CD4-positive, alpha-beta memory T cell (primary cell): ENCODE results near the gene SHROOM3. TPM values are rescaled to one million over a fixed set of nuclear protein-coding genes. Genes with fewer than 3 reads are reported as not detected.

Experiments
- CTCF ChIA-PET: fragments of 350-600 bp; sonication (Branson Sonifier 250); formaldehyde crosslinking; loops from one replicate; lab custom pipeline; 2021; ENCODE audit warnings: inconsistent platforms; ENCODE audit not compliant: partially characterized antibody; lab: Charles Lee
- POLR2A ChIA-PET: fragments of 350-600 bp; sonication (Branson Sonifier 250); formaldehyde crosslinking; loops from one replicate; lab custom pipeline; 2021; ENCODE audit not compliant: partially characterized antibody; lab: Charles Lee
- DNase-seq, 5 donors: peaks; one replicate each; pipeline versions ENCODE4 v3.0.0 to v3.0.0-alpha.2; 2020 to 2022; ENCODE audit warnings: mixed read lengths in 1 of 5
- H3K27ac ChIP-seq: one replicate; pipeline ENCODE4 v1.7.0; 2013; ENCODE audit warnings: low read depth, low read length
- H3K27me3 ChIP-seq: 2 replicates; pipeline ENCODE4 v1.7.0; 2013; ENCODE audit warnings: mild to moderate bottlenecking, low read length, moderate library complexity; ENCODE audit not compliant: insufficient read depth
- H3K36me3 ChIP-seq: 2 replicates; pipeline ENCODE4 v1.7.0; 2013; ENCODE audit warnings: mild to moderate bottlenecking, low read length, moderate library complexity; ENCODE audit not compliant: insufficient read depth
- H3K4me1 ChIP-seq: 2 replicates; pipeline ENCODE4 v1.7.0; 2013; ENCODE audit warnings: mild to moderate bottlenecking, low read length, moderate library complexity; ENCODE audit not compliant: insufficient read depth
- H3K4me3 ChIP-seq, 2 donors: one replicate each; pipeline ENCODE4 v1.7.0; 2013; ENCODE audit warnings: low read length in 2 of 2, mild to moderate bottlenecking in 1 of 2
- H3K9me3 ChIP-seq, 2 donors: one replicate each; pipeline ENCODE4 v1.7.0; 2013; ENCODE audit warnings: low read length in 2 of 2, control low read depth in 1 of 2; ENCODE audit not compliant: control insufficient read depth in 1 of 2
- H3K27ac Mint-ChIP-seq, 7 donors: one replicate each; pipeline ENCODE4 v1.8.0; 2020 to 2021; ENCODE audit warnings: mixed read lengths in 7 of 7, mild to moderate bottlenecking in 6 of 7, inconsistent platforms in 3 of 7, moderate library complexity in 3 of 7
- H3K27me3 Mint-ChIP-seq, 2 donors: one replicate each; pipeline ENCODE4 v1.8.0; 2020 to 2021; ENCODE audit warnings: mixed read lengths in 2 of 2
- H3K36me3 Mint-ChIP-seq, 2 donors: one replicate each; pipeline ENCODE4 v1.8.0; 2020 to 2021; ENCODE audit warnings: mixed read lengths in 2 of 2, inconsistent platforms in 1 of 2, mild to moderate bottlenecking in 1 of 2
- H3K4me1 Mint-ChIP-seq, 4 donors: one replicate each; pipeline ENCODE4 v1.8.0; 2020 to 2021; ENCODE audit warnings: mixed read lengths in 4 of 4, mild to moderate bottlenecking in 1 of 4
- H3K4me3 Mint-ChIP-seq, 8 donors: one replicate each; pipeline ENCODE4 v1.8.0; 2020 to 2021; ENCODE audit warnings: mixed read lengths in 8 of 8, mild to moderate bottlenecking in 7 of 8, moderate library complexity in 6 of 8, inconsistent platforms in 3 of 8
- H3K9me3 Mint-ChIP-seq, 8 donors: one replicate each; pipeline ENCODE4 v1.8.0; 2020 to 2021; ENCODE audit warnings: mixed read lengths in 8 of 8, mild to moderate bottlenecking in 5 of 8, inconsistent platforms in 3 of 8, moderate library complexity in 1 of 8
- intact Hi-C: fragments of 100-400 bp; cut with micrococcal nuclease; formaldehyde crosslinking; loops from one replicate; pipeline ENCODE4 v1.15.1; 2023
- polyA plus RNA-seq, 2 donors: library from polyadenylated mRNA; unstranded; fragments of 300-500 nt; fragmentation: Illumina TruSeq; gene quantifications; one replicate each; pipeline ENCODE4 v1.2.3, GENCODE V29; 2021
- total RNA-seq, 2 experiments: library from RNA; stranded (reverse); gene quantifications; one replicate each; pipeline ENCODE4 v1.2.3, GENCODE V29; 2021

SHROOM3 gene
- total and polyA plus RNA-seq, 4 experiments from 2014 or later = not detected

DNA sequence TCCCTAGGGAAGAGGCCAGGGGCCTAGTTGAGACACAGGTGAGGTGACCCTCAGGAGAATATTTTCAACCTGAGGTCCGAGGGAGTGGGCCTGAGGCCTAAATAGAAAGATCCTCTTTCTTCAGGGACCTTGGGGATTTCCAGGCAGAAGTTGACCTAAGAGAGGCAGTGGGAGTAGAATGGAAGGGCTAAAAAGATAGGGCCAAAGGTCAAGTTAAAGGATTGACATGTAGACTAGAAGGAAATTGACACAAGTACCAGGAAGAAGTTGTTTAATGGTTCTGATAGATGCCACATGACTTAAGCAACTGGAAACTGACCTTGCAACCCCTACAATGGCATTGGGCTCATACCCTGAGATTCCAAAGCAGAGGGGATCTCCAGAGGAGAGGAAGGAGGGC is 76.9 kb downstream of the SHROOM3 start:
- ChIA-PET POLR2A (no interaction called here), CTCF (interaction anchor here (2.6 kb wide), 1 partner anchor 692 kb away, joined by 13 read pairs; no protein-coding TSS in a partner anchor)
- H3K27ac ChIP-seq = no peak overlapping the region
- H3K4me3 Mint-ChIP-seq = no peak overlapping the region
- H3K4me1 Mint-ChIP-seq = no peaks in the 10 kb centered on the region
- intact Hi-C loops = loop anchor here (2.0 to 5.0 kb wide), 3 partner anchors 533 to 1090 kb away; no protein-coding TSS in a partner anchor
- H3K36me3 Mint-ChIP-seq = no peaks in the 10 kb centered on the region
- H3K9me3 ChIP-seq = no peaks in the 10 kb centered on the region
- no peaks in the 10 kb centered on the region for H3K27me3 Mint-ChIP-seq
- H3K27ac Mint-ChIP-seq = no peak overlapping the region
- peaks cover 0 to 12% (median 3%) of the 10 kb centered on the region in 8 donors for H3K9me3 Mint-ChIP-seq
- no peak overlapping the region for H3K4me3 ChIP-seq
- H3K4me1 ChIP-seq = no peaks in the 10 kb centered on the region
- no peaks in the 10 kb centered on the region for H3K27me3 ChIP-seq
- DNase-seq = no peak
- no peaks in the 10 kb centered on the region for H3K36me3 ChIP-seq

DNA sequence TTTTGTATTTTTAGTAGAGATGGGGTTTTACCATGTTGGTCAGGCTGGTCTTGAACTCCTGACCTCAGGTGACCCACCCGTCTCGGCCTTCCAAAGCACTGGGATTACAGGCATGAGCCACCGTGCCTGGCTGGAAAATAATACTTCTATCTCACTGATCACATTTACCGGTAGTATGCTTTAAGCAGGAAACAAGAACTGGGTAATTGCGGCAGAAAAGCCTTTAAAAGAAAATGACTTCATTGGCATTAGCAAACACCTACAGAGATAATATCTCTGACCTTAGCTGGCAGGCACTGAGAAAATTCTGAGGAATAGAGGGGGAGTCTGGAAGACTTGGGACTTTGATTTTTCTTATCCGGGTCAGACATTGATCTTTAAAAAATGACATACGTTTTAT is 78.5 kb downstream of the SHROOM3 start:
- Mint-ChIP-seq H3K4me1 (no peaks in the 10 kb centered on the region), H3K4me3 (no peak overlapping the region)
- intact Hi-C loops = loop anchor here (5.0 kb wide), 2 partner anchors 919 to 1089 kb away; no protein-coding TSS in a partner anchor

DNA sequence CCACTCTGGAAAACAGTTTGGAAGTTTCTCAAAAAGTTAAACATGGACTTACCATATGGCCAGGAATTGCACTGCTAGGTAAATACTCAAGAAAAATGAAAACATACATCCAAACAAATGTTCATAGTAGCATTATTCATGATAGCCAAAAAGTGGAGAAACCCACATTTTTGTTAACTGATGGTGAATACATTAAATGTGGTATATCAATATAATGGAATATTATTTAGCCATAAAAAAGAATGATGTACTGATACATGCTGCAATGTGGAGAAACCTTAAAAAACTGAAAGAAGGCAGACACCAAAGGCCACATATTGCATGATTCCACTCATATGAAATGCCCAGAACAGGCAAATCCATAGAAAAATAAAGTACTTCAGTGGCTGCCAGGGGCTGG is 79.1 kb downstream of the SHROOM3 start:
- Mint-ChIP-seq H3K4me1 (no peaks in the 10 kb centered on the region), H3K9me3 (peaks cover 0 to 12% (median 3%) of the 10 kb centered on the region in 8 donors), H3K27me3 (peaks cover 0 to 1% of the 10 kb centered on the region in 2 donors), H3K27ac (no peak overlapping the region), H3K4me3 (no peak overlapping the region), H3K36me3 (no peaks in the 10 kb centered on the region)
- Histone ChIP-seq H3K4me3 (no peak overlapping the region), H3K27me3 (no peaks in the 10 kb centered on the region), H3K36me3 (no peaks in the 10 kb centered on the region), H3K4me1 (no peaks in the 10 kb centered on the region), H3K9me3 (no peaks in the 10 kb centered on the region), H3K27ac (no peak overlapping the region)
- ChIA-PET CTCF (interaction anchor here (1.5 kb wide), 1 partner anchor 689 kb away, joined by 4 read pairs; no protein-coding TSS in a partner anchor), POLR2A (no interaction called here)
- intact Hi-C loops = loop anchor here (5.0 kb wide), 2 partner anchors 918 to 1088 kb away; no protein-coding TSS in a partner anchor
- no peak for DNase-seq

More for the DNA sequence above, 78.5 kb downstream of the SHROOM3 start:
- ChIA-PET POLR2A (no interaction called here), CTCF (interaction anchor here (1.5 kb wide), 1 partner anchor 690 kb away, joined by 4 read pairs; no protein-coding TSS in a partner anchor)
- Mint-ChIP-seq H3K9me3 (peaks cover 0 to 12% (median 3%) of the 10 kb centered on the region in 8 donors), H3K27ac (no peak overlapping the region), H3K36me3 (no peaks in the 10 kb centered on the region), H3K27me3 (no peaks in the 10 kb centered on the region)
- Histone ChIP-seq H3K4me1 (no peaks in the 10 kb centered on the region), H3K27me3 (no peaks in the 10 kb centered on the region), H3K36me3 (no peaks in the 10 kb centered on the region), H3K9me3 (no peaks in the 10 kb centered on the region), H3K4me3 (no peak overlapping the region), H3K27ac (no peak overlapping the region)
- no peak for DNase-seq

DNA sequence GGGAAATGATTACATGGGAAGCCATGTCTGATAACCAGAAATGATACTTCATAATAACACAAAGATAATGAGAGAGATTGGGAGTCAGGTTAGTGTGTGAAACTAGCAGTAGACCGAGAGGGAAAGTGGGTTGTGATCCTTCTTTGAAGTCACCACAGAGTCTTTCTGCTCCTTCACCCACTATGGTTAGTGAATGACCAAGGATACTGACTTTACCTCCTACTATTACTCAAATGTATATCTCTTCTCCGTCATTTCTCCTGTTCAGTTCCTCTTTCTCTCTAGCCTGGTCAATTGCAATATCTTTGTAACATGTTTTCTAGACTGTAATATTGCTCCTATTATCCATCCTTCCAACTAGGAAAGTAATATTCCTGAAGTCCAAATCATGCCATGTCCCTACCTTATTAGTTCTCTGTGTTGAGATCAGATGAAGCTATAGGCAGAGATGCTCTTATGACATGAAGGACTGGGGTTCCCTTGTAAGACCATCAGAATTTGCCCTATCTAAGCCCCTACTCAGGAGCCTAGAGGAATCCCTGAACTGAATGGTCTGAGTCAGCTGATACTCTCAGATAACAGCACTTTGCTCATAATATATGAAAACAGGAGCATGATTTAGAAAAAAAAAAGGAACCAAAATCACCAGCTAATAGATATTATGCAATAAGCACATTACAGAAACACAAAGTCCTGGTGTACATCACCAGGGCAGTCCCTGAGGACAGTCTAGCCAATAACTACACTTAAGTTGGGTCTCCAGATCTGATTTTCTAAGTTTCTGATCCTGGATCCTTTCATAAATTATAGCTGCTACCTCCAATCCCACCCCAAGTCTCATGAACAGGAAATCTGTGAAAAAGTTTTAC is 81.2 kb downstream of the SHROOM3 start:
- Mint-ChIP-seq H3K9me3 (peaks cover 0 to 12% (median 3%) of the 10 kb centered on the region in 8 donors), H3K36me3 (no peaks in the 10 kb centered on the region), H3K4me1 (no peaks in the 10 kb centered on the region), H3K4me3 (no peak overlapping the region), H3K27ac (no peak overlapping the region), H3K27me3 (peaks cover 1% of the 10 kb centered on the region in 2 donors)
- no peak overlapping the region for H3K4me3 ChIP-seq
- no peaks in the 10 kb centered on the region for H3K27me3 ChIP-seq
- intact Hi-C loops = no loop called here
- no peak overlapping the region for H3K27ac ChIP-seq
- DNase-seq = no peak
- no peaks in the 10 kb centered on the region for H3K36me3 ChIP-seq
- POLR2A ChIA-PET = no interaction called here
- H3K9me3 ChIP-seq = no peaks in the 10 kb centered on the region
- no peaks in the 10 kb centered on the region for H3K4me1 ChIP-seq
- CTCF ChIA-PET = interaction anchor here (1.1 kb wide), 1 partner anchor 687 kb away, joined by 3 read pairs; no protein-coding TSS in a partner anchor

DNA sequence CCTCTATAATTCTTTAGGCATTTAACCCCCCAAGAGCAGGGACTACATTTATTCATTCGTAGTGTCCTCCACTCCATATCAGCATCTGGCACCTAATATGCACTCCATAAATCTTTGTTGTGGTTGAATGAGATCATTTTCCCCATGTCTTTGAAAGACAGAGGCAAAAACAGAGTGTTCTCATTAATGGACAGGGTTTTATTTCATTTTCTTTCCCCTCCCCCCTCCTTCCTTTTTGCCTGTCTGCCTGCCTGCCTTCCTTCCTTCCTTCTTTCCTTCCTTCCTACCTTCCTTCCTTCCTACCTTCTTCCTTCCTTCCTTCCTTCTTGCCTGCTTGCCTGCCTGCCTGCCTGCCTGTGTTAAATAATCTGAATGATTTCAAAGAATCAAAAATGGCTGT is 83.2 kb downstream of the SHROOM3 start:
- Histone ChIP-seq H3K27me3 (no peaks in the 10 kb centered on the region), H3K4me3 (no peak overlapping the region), H3K9me3 (no peaks in the 10 kb centered on the region), H3K4me1 (no peaks in the 10 kb centered on the region), H3K36me3 (no peaks in the 10 kb centered on the region), H3K27ac (no peak overlapping the region)
- no peak for DNase-seq
- ChIA-PET POLR2A (no interaction called here), CTCF (no interaction called here)
- intact Hi-C loops = no loop called here
- Mint-ChIP-seq H3K9me3 (peaks cover 0 to 12% (median 3%) of the 10 kb centered on the region in 8 donors), H3K27me3 (peaks cover 1% of the 10 kb centered on the region in 2 donors), H3K36me3 (no peaks in the 10 kb centered on the region), H3K4me3 (no peak overlapping the region), H3K27ac (no peak overlapping the region), H3K4me1 (no peaks in the 10 kb centered on the region)

DNA sequence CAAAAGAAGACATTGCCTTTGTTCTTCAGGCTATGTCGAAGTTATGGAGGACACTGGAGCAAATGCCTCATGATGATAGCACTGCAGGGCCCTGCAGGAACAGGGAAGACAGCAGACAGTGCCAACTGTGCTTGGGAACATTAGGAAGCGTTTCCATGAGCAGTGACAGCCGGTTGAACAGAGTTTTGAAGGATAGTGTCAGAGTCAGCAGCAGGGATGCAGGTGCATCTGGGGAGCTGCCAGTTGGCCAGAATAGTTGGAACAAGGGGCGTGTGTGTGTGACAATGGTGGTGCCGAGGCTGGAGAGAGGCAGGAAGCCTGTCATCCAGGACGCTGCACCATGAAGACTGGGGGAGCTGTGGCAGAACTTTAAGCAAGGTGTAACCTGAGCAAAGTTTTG is 88.6 kb downstream of the SHROOM3 start:
- no peak for DNase-seq
- intact Hi-C loops = no loop called here
- Mint-ChIP-seq H3K9me3 (no peaks in the 10 kb centered on the region), H3K36me3 (no peaks in the 10 kb centered on the region), H3K4me1 (no peaks in the 10 kb centered on the region), H3K27me3 (peaks cover 1 to 8% of the 10 kb centered on the region in 2 donors), H3K27ac (no peak overlapping the region), H3K4me3 (no peak overlapping the region)
- Histone ChIP-seq H3K4me3 (no peak overlapping the region), H3K27me3 (no peaks in the 10 kb centered on the region), H3K36me3 (no peaks in the 10 kb centered on the region), H3K27ac (no peak overlapping the region), H3K4me1 (no peaks in the 10 kb centered on the region), H3K9me3 (no peaks in the 10 kb centered on the region)
- POLR2A ChIA-PET = no interaction called here
- CTCF ChIA-PET = no interaction called here

DNA sequence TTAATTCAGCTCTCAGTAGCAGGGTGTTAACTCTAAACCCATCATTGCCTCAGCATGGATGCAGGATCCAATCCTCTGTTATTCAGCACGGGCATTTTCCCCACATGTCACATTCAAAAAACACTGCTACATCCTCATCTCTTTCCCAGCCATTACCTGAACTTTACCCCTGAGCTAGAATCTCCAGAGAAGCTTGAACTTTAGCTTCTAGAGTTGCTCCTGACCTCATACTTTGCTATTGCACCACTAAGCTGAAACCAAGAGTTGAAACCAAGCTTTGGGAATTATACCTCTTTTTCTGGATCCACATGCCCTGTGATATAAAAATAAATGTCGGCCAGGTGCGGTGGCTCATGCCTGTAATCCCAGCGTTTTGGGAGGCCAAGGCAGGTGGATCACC is 90.7 kb downstream of the SHROOM3 start:
- Histone ChIP-seq H3K4me1 (no peaks in the 10 kb centered on the region), H3K27ac (no peak overlapping the region), H3K9me3 (no peaks in the 10 kb centered on the region), H3K36me3 (no peaks in the 10 kb centered on the region), H3K27me3 (no peaks in the 10 kb centered on the region), H3K4me3 (no peak overlapping the region)
- no peak overlapping the region for H3K27ac Mint-ChIP-seq
- H3K4me1 Mint-ChIP-seq = no peaks in the 10 kb centered on the region
- intact Hi-C loops = no loop called here
- H3K9me3 Mint-ChIP-seq = no peaks in the 10 kb centered on the region
- ChIA-PET CTCF (no interaction called here), POLR2A (no interaction called here)
- no peak overlapping the region for H3K4me3 Mint-ChIP-seq
- H3K36me3 Mint-ChIP-seq = no peaks in the 10 kb centered on the region
- H3K27me3 Mint-ChIP-seq = peaks cover 4 to 11% of the 10 kb centered on the region in 2 donors
- no peak for DNase-seq
